Measurements from ENCODE around the gene AARS2.
"Not testable (repeated sequence)": the region's sequence is repeated elsewhere in the genome, so short reads cannot be mapped to it uniquely, and the experiment has no call there.

AARS2 gene

GRCh38 chr6:44341095-44341890, 28.1 kb upstream of the AARS2 start:
- no peak for TF ChIP-seq TAF1 (IDR thresholded peaks at IDR 0.05; ENCODE audit: borderline replicate concordance, low read depth, low read length)
- FAIRE-seq (no peak), DNase-seq (ENCODE audit: insufficient read length) (no peak)

GRCh38 chr6:44339763-44340625, 26.8 kb upstream of the AARS2 start:
- DNase-seq (ENCODE audit: insufficient read length) (no peak), FAIRE-seq (no peak)
- TF ChIP-seq TAF1 (IDR thresholded peaks at IDR 0.05; ENCODE audit: borderline replicate concordance, low read depth, low read length) (no peak), POLR2A (IDR thresholded peaks at IDR 0.05; ENCODE audit: low read depth, low read length) (no peak), POLR2AphosphoS5 (IDR thresholded peaks at IDR 0.05; ENCODE audit: low read depth, low read length) (no peak)

- FAIRE-seq = no peak
- TF ChIP-seq TAF1 (IDR thresholded peaks at IDR 0.05; ENCODE audit: borderline replicate concordance, low read depth, low read length) = no peak
- TF ChIP-seq POLR2A (IDR thresholded peaks at IDR 0.05; ENCODE audit: low read depth, low read length) = no peak
- no peak for DNase-seq (ENCODE audit: insufficient read length)
These were observed 26.2 kb upstream of the AARS2 start for GRCh38 chr6:44339301-44339700.

GRCh38 chr6:44338228-44339122, 25.3 kb upstream of the AARS2 start:
- TF ChIP-seq TAF1 (IDR thresholded peaks at IDR 0.05; ENCODE audit: borderline replicate concordance, low read depth, low read length) (no peak), POLR2AphosphoS5 (IDR thresholded peaks at IDR 0.05; ENCODE audit: low read depth, low read length) (no peak), POLR2A (IDR thresholded peaks at IDR 0.05; ENCODE audit: low read depth, low read length) (no peak)
- DNase-seq (ENCODE audit: insufficient read length) = peak; percentile 36
- peak; percentile 92 for FAIRE-seq

GRCh38 chr6:44335631-44336030, 22.5 kb upstream of the AARS2 start:
- FAIRE-seq (no peak), DNase-seq (ENCODE audit: insufficient read length) (no peak)
- no peak for TF ChIP-seq POLR2A (IDR thresholded peaks at IDR 0.05; ENCODE audit: low read depth, low read length)
- no peak for TF ChIP-seq TAF1 (IDR thresholded peaks at IDR 0.05; ENCODE audit: borderline replicate concordance, low read depth, low read length)
- no peak for TF ChIP-seq POLR2AphosphoS5 (IDR thresholded peaks at IDR 0.05; ENCODE audit: low read depth, low read length)

GRCh38 chr6:44333942-44334341, 20.8 kb upstream of the AARS2 start:
- TF ChIP-seq POLR2A (IDR thresholded peaks at IDR 0.05; ENCODE audit: low read depth, low read length) = no peak
- no peak for TF ChIP-seq TAF1 (IDR thresholded peaks at IDR 0.05; ENCODE audit: borderline replicate concordance, low read depth, low read length)
- no peak for TF ChIP-seq POLR2AphosphoS5 (IDR thresholded peaks at IDR 0.05; ENCODE audit: low read depth, low read length)

GRCh38 chr6:44333273-44333919, 20.2 kb upstream of the AARS2 start:
- FAIRE-seq (no peak), DNase-seq (ENCODE audit: insufficient read length) (no peak)
- TF ChIP-seq POLR2AphosphoS5 (IDR thresholded peaks at IDR 0.05; ENCODE audit: low read depth, low read length) = no peak
- TF ChIP-seq TAF1 (IDR thresholded peaks at IDR 0.05; ENCODE audit: borderline replicate concordance, low read depth, low read length) = no peak
- TF ChIP-seq POLR2A (IDR thresholded peaks at IDR 0.05; ENCODE audit: low read depth, low read length) = no peak

More at GRCh38 chr6:44333942-44334341, 20.8 kb upstream of the AARS2 start:
- DNase-seq (ENCODE audit: insufficient read length) (no peak), FAIRE-seq (no peak)

GRCh38 chr6:44332585-44332984, 19.4 kb upstream of the AARS2 start:
- DNase-seq (ENCODE audit: insufficient read length) = no peak
- no peak for TF ChIP-seq POLR2A (IDR thresholded peaks at IDR 0.05; ENCODE audit: low read depth, low read length)
- no peak for TF ChIP-seq POLR2AphosphoS5 (IDR thresholded peaks at IDR 0.05; ENCODE audit: low read depth, low read length)
- no peak for TF ChIP-seq TAF1 (IDR thresholded peaks at IDR 0.05; ENCODE audit: borderline replicate concordance, low read depth, low read length)
- FAIRE-seq = no peak

- no peak for FAIRE-seq
- no peak for TF ChIP-seq POLR2AphosphoS5 (IDR thresholded peaks at IDR 0.05; ENCODE audit: low read depth, low read length)
- TF ChIP-seq TAF1 (IDR thresholded peaks at IDR 0.05; ENCODE audit: borderline replicate concordance, low read depth, low read length) = no peak
- TF ChIP-seq POLR2A (IDR thresholded peaks at IDR 0.05; ENCODE audit: low read depth, low read length) = no peak
- no peak for DNase-seq (ENCODE audit: insufficient read length)
These were observed 16.7 kb upstream of the AARS2 start for GRCh38 chr6:44329858-44330257.

- FAIRE-seq; DNase-seq (ENCODE audit: insufficient read length): not testable (repeated sequence)
These were observed 15.1 kb upstream of the AARS2 start for GRCh38 chr6:44328203-44328602.

- no peak for FAIRE-seq
- no peak for TF ChIP-seq POLR2A (IDR thresholded peaks at IDR 0.05; ENCODE audit: low read depth, low read length)
- TF ChIP-seq TAF1 (IDR thresholded peaks at IDR 0.05; ENCODE audit: borderline replicate concordance, low read depth, low read length) = no peak
- TF ChIP-seq POLR2AphosphoS5 (IDR thresholded peaks at IDR 0.05; ENCODE audit: low read depth, low read length) = no peak
- DNase-seq (ENCODE audit: insufficient read length) = no peak
These were observed 14.6 kb upstream of the AARS2 start for GRCh38 chr6:44327760-44328159.

Data from GM12892 (cell line).